Memory B cell (primary cell): ENCODE data around the gene PCP4.

ENCODE experiments used
- ATAC-seq: fragments of 150-1000 bp; cut with Tn5 transposase; 2 replicates; pipeline ENCODE4 v1.10.0; 2021; ENCODE audit warnings: low read depth, mild to moderate bottlenecking, moderate library complexity
- DNase-seq, 2 donors: peaks; one replicate each; pipeline ENCODE4 v3.0.0; 2022; ENCODE audit warnings: low spot score in 2 of 2
- H3K27ac Mint-ChIP-seq: one replicate; pipeline ENCODE4 v1.8.0; 2022; ENCODE audit warnings: mild to moderate bottlenecking, moderate library complexity, mixed read lengths
- H3K27me3 Mint-ChIP-seq: one replicate; pipeline ENCODE4 v1.8.0; 2022; ENCODE audit warnings: mixed read lengths
- H3K36me3 Mint-ChIP-seq: one replicate; pipeline ENCODE4 v1.8.0; 2022; ENCODE audit warnings: mild to moderate bottlenecking, mixed read lengths
- H3K4me1 Mint-ChIP-seq: one replicate; pipeline ENCODE4 v1.8.0; 2022; ENCODE audit warnings: mixed read lengths
- H3K4me3 Mint-ChIP-seq: one replicate; pipeline ENCODE4 v1.8.0; 2022; ENCODE audit warnings: mild to moderate bottlenecking, moderate library complexity, mixed read lengths
- H3K9me3 Mint-ChIP-seq: one replicate; pipeline ENCODE4 v1.8.0; 2022; ENCODE audit warnings: mixed read lengths

Gene PCP4

GRCh38 chr21:39923476-39923875, 56.2 kb downstream of the PCP4 start:
- DNase-seq (no peak), ATAC-seq (no peak)
- H3K36me3 Mint-ChIP-seq: no peaks in the 10 kb centered on the region
- H3K4me1 Mint-ChIP-seq: no peaks in the 10 kb centered on the region
- H3K27ac Mint-ChIP-seq: no peak overlapping the region
- H3K4me3 Mint-ChIP-seq: no peak overlapping the region
- peaks cover 2% of the 10 kb centered on the region for H3K27me3 Mint-ChIP-seq
- H3K9me3 Mint-ChIP-seq: peaks cover 2% of the 10 kb centered on the region

DNA sequence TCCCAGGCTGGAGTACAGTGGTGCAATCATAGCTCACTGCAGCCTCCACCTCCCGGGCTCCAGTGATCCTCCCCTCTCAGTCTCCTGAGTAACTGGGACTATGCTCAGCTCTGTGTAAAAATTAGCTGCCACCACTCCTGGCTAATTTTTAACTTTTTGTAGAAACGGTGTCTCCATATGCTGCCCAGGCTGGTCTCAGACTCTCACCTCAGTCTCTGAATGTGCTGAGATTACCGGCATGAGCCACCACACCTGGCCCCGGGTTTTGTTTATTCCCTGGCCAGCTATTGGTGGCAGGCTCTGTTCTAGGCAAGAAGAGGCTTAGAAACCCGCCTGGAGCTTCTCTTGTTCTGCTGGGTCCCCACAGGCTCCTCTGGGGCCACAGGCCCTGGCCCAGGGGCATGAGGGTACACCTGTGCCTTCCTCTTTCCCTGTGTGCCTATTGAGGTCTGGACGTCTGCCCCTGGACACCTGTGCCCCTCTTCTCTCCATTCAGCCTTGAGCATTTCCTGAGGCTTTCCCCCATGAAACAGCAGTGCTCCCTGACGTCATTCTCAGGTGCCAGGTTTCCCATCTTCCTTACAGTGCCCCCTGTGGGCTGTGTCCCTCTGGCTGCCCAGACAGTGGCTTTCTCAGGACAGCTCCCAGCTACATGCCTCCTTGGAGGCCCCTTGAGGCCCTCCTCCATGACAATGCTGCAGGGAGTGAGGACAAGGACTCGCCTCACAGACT, 57.5 kb downstream of the PCP4 start:
- peaks cover 2% of the 10 kb centered on the region for H3K27me3 Mint-ChIP-seq

GRCh38 chr21:39927304-39927886, 60.2 kb downstream of the PCP4 start:
- Mint-ChIP-seq H3K27ac (no peak overlapping the region), H3K4me3 (no peak overlapping the region), H3K4me1 (no peaks in the 10 kb centered on the region), H3K9me3 (peaks cover 7% of the 10 kb centered on the region), H3K36me3 (no peaks in the 10 kb centered on the region), H3K27me3 (peaks cover 2% of the 10 kb centered on the region)
- ATAC-seq (no peak), DNase-seq (no peak)

More for the DNA sequence above, 57.5 kb downstream of the PCP4 start:
- H3K4me1 Mint-ChIP-seq: no peaks in the 10 kb centered on the region
- peaks cover 2% of the 10 kb centered on the region for H3K9me3 Mint-ChIP-seq
- H3K27ac Mint-ChIP-seq: no peak overlapping the region
- ATAC-seq (no peak), DNase-seq (no peak)
- no peaks in the 10 kb centered on the region for H3K36me3 Mint-ChIP-seq
- H3K4me3 Mint-ChIP-seq: no peak overlapping the region

DNA sequence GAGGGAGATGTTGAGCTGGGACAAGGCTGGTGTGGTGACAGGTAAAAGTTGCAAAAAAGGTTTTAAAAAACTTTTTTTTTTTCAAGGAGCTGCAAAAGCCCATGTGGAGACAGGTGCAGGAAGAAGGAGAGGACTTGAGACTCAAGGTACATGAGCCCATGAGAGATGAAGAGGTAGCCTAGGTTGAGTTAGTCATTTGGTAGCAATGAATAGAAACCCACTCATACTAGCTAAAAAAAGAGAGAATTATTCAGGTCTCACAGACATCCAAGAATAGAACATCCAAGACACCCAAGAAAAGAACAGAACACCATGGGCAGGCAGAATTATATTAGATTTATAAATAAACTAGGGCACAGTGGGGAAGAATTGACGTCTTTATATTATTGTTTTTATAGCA, 65.1 kb downstream of the PCP4 start:
- H3K4me1 Mint-ChIP-seq: no peaks in the 10 kb centered on the region
- ATAC-seq (no peak), DNase-seq (no peak)
- H3K36me3 Mint-ChIP-seq: no peaks in the 10 kb centered on the region
- H3K27me3 Mint-ChIP-seq: peaks cover 1% of the 10 kb centered on the region
- peaks cover 9% of the 10 kb centered on the region for H3K9me3 Mint-ChIP-seq
- no peak overlapping the region for H3K4me3 Mint-ChIP-seq
- H3K27ac Mint-ChIP-seq: no peak overlapping the region

DNA sequence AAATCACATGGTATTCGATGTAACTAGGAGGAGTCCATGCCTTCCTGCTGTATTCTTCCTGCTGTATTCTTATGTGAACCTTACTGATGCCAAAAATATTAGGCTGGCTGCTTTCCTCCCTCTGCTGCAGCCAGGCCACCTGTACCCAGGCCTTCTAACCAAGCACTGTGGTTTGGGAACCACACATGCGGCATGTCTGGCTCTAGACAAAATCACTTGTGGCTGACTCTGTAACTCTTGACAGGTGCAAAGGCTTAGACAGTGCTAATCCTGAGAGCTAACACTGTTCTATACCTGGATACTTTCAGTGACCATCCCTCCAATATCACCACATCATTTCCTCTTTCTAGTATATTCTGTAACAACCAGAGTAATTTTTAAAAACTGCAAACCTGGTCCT, 67.7 kb downstream of the PCP4 start:
- Mint-ChIP-seq H3K36me3 (no peaks in the 10 kb centered on the region), H3K9me3 (peaks cover 7% of the 10 kb centered on the region), H3K4me3 (no peak overlapping the region), H3K27ac (no peak overlapping the region), H3K4me1 (no peaks in the 10 kb centered on the region), H3K27me3 (peaks cover 1% of the 10 kb centered on the region)
- no peak for DNase-seq
- ATAC-seq: no peak

DNA sequence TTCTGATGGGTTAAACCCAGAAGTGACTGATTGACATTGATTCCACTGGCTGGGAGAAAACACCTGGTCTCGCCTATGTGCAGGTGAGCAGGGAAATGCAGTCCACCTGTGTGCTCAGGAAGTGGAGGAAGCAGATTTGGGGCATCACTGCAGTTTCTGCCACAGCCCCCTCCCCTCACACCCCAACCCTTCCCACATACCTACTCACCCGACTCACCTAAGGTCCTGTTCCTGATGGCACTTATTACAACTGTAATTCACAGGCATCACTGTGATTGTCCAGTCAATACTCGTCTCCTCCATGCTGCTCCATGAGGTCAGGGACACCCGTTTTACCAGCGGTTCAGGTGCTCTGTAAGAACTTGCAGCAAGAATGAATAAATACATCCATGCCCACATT, 68.5 kb downstream of the PCP4 start:
- no peak overlapping the region for H3K27ac Mint-ChIP-seq
- no peak for ATAC-seq

DNA sequence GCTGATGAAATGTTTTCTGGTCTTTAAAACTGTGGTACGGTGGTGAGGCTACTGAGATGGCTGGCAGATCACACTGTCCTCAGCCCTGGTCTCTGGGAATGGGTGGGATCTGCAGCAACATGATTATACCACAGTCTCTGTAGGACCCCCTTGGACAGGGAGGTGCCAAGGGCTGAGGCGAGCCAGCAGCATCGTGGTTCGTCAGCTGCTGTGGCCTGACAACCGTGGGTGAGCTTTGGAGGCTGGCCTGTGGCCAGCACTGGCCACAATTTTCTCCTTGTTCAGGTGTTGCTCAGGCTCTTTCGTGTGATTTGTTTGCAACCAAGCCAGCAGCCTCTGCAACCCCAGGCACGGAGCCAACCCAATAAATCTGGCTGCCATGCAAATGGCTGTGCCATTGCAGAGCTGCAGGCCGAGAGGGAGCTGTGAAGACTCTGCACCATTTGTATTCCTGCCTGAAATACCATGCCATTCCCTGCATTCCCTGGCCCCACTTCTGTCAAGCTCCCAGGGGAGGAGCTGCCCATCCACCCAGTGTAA, 70.9 kb downstream of the PCP4 start:
- peaks cover 1% of the 10 kb centered on the region for H3K27me3 Mint-ChIP-seq
- ATAC-seq: no peak
- H3K4me3 Mint-ChIP-seq: no peak overlapping the region
- no peaks in the 10 kb centered on the region for H3K9me3 Mint-ChIP-seq
- no peak for DNase-seq
- H3K4me1 Mint-ChIP-seq: no peaks in the 10 kb centered on the region
- no peaks in the 10 kb centered on the region for H3K36me3 Mint-ChIP-seq
- H3K27ac Mint-ChIP-seq: no peak overlapping the region

More for the DNA sequence above, 68.5 kb downstream of the PCP4 start:
- H3K4me3 Mint-ChIP-seq: no peak overlapping the region
- H3K36me3 Mint-ChIP-seq: no peaks in the 10 kb centered on the region
- no peak for DNase-seq
- no peaks in the 10 kb centered on the region for H3K4me1 Mint-ChIP-seq
- peaks cover 5% of the 10 kb centered on the region for H3K9me3 Mint-ChIP-seq
- peaks cover 1% of the 10 kb centered on the region for H3K27me3 Mint-ChIP-seq

- H3K4me1 Mint-ChIP-seq: no peaks in the 10 kb centered on the region
- no peak for ATAC-seq
- H3K27ac Mint-ChIP-seq: no peak overlapping the region
- no peaks in the 10 kb centered on the region for H3K36me3 Mint-ChIP-seq
- no peaks in the 10 kb centered on the region for H3K27me3 Mint-ChIP-seq
- H3K4me3 Mint-ChIP-seq: no peak overlapping the region
- no peak for DNase-seq
- peaks cover 14% of the 10 kb centered on the region for H3K9me3 Mint-ChIP-seq
These were observed 79.0 kb downstream of the PCP4 start for GRCh38 chr21:39946199-39946598.

DNA sequence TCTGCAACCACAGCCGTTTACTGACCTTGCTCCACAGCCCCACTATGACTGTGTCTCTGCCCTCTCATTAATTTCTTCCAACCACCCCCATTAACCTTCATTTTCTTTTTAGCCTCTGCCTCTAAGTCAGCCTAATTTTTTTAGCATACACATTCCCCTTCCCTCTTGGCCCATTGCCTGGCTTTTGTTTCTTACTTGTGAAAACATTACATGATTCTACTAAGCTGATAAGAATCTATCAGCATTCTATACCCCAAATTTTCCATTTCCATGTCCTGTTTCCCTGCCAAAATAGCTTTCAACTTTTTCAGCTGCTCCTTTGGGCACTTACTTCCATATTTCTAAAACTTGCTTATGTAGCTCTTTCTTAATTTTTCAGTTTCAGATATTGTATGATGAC, 79.8 kb downstream of the PCP4 start:
- H3K27ac Mint-ChIP-seq: no peak overlapping the region
- no peaks in the 10 kb centered on the region for H3K4me1 Mint-ChIP-seq
- H3K27me3 Mint-ChIP-seq: no peaks in the 10 kb centered on the region
- H3K4me3 Mint-ChIP-seq: no peak overlapping the region
- H3K9me3 Mint-ChIP-seq: peaks cover 14% of the 10 kb centered on the region
- ATAC-seq (no peak), DNase-seq (no peak)
- no peaks in the 10 kb centered on the region for H3K36me3 Mint-ChIP-seq

GRCh38 chr21:39951183-39952101, 84.2 kb downstream of the PCP4 start:
- Mint-ChIP-seq H3K9me3 (peaks cover 11% of the 10 kb centered on the region), H3K4me1 (no peaks in the 10 kb centered on the region), H3K27me3 (no peaks in the 10 kb centered on the region), H3K27ac (no peak overlapping the region), H3K4me3 (no peak overlapping the region), H3K36me3 (no peaks in the 10 kb centered on the region)
- no peak for ATAC-seq
- DNase-seq: no peak

DNA sequence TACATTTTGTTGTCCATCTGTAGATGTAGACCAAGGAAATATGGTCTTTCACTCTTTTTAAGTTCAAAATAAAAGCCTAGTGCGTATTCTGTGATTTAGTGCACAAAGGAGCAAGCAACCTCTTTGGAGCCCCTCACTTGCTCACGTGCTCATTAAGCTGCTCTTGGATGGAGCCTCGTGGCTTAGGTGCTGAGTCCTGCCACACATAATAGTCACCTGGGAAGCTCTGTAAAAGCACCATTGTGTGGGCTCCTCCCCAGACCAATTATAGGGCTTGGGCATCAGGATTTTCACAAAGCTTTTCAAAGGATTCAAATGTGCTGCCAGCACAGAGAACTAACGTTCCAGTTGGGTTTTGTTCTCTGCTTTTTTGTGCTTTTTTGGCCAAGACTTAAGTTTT, 85.0 kb downstream of the PCP4 start:
- Mint-ChIP-seq H3K9me3 (peaks cover 7% of the 10 kb centered on the region), H3K27me3 (no peaks in the 10 kb centered on the region), H3K27ac (no peak overlapping the region), H3K36me3 (no peaks in the 10 kb centered on the region), H3K4me3 (no peak overlapping the region), H3K4me1 (no peaks in the 10 kb centered on the region)
- DNase-seq: no peak
- no peak for ATAC-seq

DNA sequence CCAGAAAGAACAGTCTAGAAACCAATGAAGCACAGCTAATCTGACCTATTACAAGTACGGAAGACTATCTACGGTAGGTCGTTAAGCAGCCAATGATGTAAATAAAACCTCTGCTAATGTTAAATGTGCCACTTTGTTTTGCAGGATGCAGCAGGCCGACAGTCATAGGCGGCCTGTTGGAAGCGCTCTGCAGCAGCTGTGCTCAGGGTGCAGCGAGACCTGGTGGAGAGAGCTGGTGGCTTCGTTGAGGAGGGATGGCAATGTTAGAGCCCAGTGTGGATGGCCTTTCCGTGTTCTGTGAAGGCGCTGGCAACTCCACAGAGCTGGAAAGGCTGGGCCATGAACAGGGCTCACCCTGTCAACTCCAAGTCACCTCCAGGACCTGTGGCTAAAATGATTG, 87.3 kb downstream of the PCP4 start:
- no peaks in the 10 kb centered on the region for H3K4me1 Mint-ChIP-seq
- H3K4me3 Mint-ChIP-seq: no peak overlapping the region
- H3K36me3 Mint-ChIP-seq: no peaks in the 10 kb centered on the region
- no peak overlapping the region for H3K27ac Mint-ChIP-seq
- peaks cover 4% of the 10 kb centered on the region for H3K9me3 Mint-ChIP-seq
- no peaks in the 10 kb centered on the region for H3K27me3 Mint-ChIP-seq
- DNase-seq (no peak), ATAC-seq (no peak)

DNA sequence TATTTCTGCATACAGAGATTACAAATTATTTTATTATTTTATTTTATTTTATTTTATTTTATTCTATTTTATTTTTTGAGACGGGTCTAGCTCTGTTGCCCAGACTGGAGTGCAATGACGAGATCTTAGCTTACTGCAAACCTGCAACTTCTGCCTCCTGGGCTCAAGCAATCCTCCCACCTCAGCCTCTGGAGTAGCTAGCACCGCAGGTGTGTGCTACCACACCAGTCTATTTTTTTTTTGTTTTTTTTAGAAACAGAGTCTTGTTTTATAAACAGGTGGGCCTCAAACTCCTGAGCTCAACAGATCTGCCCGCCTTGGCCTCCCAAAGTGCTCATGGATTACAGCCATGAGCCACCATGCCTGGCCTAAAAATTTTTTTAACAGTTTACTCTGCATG, 88.1 kb downstream of the PCP4 start:
- Mint-ChIP-seq H3K4me3 (no peak overlapping the region), H3K36me3 (peaks cover 2% of the 10 kb centered on the region), H3K27ac (no peak overlapping the region), H3K27me3 (no peaks in the 10 kb centered on the region), H3K4me1 (no peaks in the 10 kb centered on the region), H3K9me3 (peaks cover 9% of the 10 kb centered on the region)
- no peak for ATAC-seq
- DNase-seq: no peak

- ATAC-seq: no peak
- H3K9me3 Mint-ChIP-seq: peaks cover 12% of the 10 kb centered on the region
- H3K36me3 Mint-ChIP-seq: peaks cover 2% of the 10 kb centered on the region
- H3K27me3 Mint-ChIP-seq: no peaks in the 10 kb centered on the region
- DNase-seq: no peak
- no peaks in the 10 kb centered on the region for H3K4me1 Mint-ChIP-seq
- no peak overlapping the region for H3K4me3 Mint-ChIP-seq
- H3K27ac Mint-ChIP-seq: no peak overlapping the region
These were observed 89.3 kb downstream of the PCP4 start for GRCh38 chr21:39956586-39956985.
